C4-2B (cell line): ENCODE data around the gene RPL29.

Experiments
- ZFX ChIP-seq: fragments of 450-650 bp; IDR thresholded peaks from 2 replicates; pipeline ENCODE4 v1.6.1; 2017
- TF ChIP-seq, protein P1 (sequence below): fragments of 450-650 bp; conservative IDR thresholded peaks from 2 replicates; pipeline ENCODE4 v1.5.1; 2017; ENCODE audit warnings: mild to moderate bottlenecking

DNA sequence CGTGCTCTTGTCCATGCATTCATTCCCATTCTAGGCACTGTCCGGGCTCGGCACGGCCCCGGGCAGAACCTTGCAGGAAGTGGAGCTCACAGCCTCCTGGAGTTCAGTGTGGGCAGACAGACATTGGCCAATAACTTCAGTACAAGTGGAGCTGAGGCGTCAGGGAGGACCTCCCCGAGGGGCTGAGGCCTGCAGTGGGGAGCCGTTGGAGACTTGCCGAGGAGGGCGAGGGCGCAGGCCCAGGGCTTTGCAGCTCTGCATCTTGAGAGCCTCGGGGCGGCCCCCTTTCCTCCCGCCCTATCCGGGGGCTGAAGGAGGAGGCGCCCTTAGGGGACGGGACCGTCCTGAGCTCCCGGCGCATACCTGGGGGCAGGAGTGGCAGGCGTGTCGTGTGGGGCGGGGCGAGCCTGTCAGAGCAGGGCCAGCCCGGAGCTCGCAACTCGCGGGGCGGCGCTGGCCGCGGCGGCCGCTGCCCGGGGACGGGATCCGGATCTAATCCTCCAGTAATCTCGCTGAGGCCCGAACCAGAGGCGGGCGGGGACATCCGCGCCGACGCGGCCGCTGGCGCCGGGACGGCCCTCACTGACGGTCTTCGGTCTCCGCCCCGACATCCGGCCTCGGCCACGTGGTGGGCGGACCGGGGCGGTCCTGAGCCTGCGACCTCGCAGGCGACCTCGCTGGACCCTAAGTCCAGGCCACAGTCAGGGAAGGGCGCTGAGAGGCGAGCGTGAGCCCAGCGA is 12.7 kb downstream of the RPL29 start, which contains the start of gene ACY1:
- TF ChIP-seq, protein P1, sequence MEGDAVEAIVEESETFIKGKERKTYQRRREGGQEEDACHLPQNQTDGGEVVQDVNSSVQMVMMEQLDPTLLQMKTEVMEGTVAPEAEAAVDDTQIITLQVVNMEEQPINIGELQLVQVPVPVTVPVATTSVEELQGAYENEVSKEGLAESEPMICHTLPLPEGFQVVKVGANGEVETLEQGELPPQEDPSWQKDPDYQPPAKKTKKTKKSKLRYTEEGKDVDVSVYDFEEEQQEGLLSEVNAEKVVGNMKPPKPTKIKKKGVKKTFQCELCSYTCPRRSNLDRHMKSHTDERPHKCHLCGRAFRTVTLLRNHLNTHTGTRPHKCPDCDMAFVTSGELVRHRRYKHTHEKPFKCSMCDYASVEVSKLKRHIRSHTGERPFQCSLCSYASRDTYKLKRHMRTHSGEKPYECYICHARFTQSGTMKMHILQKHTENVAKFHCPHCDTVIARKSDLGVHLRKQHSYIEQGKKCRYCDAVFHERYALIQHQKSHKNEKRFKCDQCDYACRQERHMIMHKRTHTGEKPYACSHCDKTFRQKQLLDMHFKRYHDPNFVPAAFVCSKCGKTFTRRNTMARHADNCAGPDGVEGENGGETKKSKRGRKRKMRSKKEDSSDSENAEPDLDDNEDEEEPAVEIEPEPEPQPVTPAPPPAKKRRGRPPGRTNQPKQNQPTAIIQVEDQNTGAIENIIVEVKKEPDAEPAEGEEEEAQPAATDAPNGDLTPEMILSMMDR: no peak; the same call in 1 of the 2 replicates
- TF ChIP-seq ZFX: peak; percentile 40; the same call in 1 of the 2 replicates
